ENCODE results near the gene LRMDA.
"Not testable (repeated sequence)": the region's sequence is repeated elsewhere in the genome, so short reads cannot be mapped to it uniquely, and the experiment has no call there.

The LRMDA gene

GRCh38 chr10:76038696-76039095, 607.3 kb downstream of the LRMDA start:
- DNase-seq, result no peak

DNA sequence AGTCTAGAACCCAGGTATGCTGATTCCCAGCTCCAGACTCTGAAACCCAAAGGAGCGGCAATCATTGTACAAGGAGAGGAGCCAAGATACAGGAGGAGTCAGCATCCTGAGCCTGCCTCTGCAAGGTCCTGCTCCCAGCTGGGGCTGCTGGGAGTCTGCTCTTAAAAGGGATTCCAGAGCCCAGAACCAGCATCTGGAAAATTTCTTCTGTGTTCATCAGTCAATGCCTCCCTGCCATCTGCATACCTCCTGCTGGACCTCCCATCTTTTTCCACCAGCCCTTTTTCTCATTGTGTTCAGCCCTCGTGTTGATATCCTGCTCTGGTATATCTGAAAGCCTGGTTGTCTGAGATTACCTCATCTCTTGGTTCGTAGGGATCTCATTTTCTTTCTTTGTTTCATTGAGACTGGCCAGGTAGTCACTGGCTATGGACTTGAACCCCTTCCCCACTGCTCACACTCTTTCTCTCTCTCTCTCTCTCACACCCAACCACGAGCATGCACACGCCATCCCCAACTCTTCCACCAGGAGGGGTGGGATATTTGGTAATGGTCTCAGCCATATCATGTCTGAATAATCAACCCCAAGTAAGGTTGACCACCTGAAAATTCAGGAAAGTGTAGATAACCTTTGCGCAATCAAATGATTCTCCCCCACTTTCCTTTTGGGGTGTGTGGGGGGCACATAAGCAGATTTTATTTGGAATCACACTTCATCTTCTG, 608.8 kb downstream of the LRMDA start:
- DNase-seq, result no peak

DNA sequence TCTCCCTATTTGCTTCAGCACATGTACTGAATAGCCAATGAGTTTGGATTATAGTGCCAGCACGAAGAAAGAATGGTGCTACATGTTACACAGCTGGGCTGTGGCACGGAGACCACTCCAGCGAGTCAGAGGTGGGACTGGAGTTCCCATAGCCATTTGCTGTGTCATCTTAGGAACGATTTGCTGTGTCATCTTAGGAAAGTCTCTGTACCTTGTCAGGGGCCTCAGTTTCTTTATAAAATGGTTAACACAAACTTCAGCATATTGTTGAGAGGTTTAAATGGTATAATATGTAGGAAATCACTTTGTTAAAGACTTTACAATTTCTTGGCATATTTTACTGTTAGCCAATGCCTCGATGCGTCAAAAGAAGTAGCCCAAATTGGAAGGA, 609.4 kb downstream of the LRMDA start:
- DNase-seq, result no peak

- DNase-seq, result no peak
Observed at GRCh38 chr10:76041551-76041950, 610.1 kb downstream of the LRMDA start.

GRCh38 chr10:76043261-76043660, 611.8 kb downstream of the LRMDA start:
- no peak for DNase-seq

- DNase-seq, result no peak
Observed at GRCh38 chr10:76044751-76045150, 613.3 kb downstream of the LRMDA start.

DNA sequence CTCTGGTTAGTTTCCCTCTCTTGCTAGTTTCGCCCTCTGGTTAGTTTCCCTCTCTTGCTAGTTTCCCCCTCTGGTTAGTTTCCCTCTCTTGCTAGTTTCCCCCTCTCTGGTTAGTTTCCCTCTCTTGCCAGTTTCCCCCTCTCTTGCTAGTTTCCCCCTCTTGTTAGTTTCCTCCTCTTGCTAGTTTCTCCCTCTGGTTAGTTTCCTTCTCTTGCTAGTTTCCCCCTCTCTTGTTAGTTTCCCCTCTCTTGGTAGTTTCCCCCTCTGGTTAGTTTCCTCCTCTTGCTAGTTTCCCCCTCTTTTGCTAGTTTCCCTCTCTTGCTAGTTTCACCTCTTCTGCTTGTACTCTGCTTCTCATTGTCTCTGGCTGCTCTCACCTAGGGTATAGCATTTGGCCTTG, 613.8 kb downstream of the LRMDA start:
- no peak for DNase-seq

DNA sequence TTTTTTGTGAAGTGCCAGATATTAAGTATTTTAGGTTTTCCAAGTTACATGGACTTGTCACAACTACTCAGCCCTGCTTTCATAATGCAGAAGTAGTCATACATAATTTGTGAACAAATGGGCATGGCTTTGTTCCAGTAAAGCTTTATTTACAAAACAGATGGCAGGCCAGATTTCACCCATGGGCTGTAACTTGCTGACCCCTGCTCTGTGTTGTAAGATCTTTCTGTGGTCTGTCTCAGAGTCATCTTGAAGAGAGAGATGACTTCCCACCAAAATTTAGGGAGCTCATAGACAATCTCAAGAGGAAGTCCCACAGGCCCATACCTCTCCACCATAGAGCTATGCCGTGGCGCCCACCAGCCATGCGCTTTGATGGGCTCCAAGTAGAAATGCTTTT, 616.1 kb downstream of the LRMDA start:
- DNase-seq, result no peak

- DNase-seq, result no peak
Observed at GRCh38 chr10:76049581-76050290, 618.3 kb downstream of the LRMDA start.

GRCh38 chr10:76050291-76050625, 618.8 kb downstream of the LRMDA start:
- no peak for DNase-seq

DNA sequence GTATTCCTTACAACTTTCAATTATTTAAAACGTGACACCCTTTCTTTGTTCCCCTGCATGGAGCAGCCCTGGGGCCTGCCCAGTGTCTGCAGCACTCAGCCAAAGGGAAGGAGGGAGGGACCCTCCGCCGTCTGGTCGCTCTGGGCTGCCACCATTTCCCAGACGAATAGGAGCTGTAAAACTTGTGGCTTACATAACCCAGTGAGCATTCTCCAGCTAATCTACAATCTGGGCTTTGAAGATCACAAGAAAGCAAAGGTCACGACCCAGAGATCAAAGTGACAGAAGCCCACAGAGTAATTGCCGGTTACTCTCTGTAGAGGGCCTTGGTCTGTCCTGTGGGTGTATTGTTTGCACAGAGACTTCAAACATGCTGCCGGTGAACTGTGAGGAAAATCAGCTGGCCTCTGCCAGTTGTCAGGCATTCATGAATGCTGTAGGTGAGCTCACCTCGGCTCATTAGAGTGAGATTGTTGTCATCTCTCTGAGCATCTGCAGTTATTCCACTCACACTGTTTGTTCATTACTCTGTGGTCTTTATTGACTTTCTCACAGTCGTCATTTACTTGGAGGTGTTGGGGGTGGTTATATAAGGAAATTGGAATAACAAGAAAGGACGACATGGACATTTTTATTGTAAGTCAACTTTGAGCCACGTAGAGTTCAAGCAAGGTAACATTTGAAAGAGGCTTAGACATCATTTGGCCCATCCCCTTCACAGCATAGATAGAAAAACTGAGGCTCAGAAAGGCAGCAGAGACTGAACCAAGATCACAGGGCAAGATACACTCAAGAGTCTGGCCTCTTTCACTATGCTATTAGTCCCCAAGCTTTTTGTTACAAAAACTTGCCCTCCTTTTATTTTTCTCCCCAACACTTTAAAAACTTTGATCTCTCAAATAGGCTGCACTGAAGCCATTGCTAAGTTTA, 619.8 kb downstream of the LRMDA start:
- no peak for DNase-seq

GRCh38 chr10:76052682-76053503, 621.5 kb downstream of the LRMDA start:
- no peak for DNase-seq

GRCh38 chr10:76055466-76055865, 624.0 kb downstream of the LRMDA start:
- DNase-seq, result no peak

GRCh38 chr10:76055963-76056362, 624.5 kb downstream of the LRMDA start:
- DNase-seq, result no peak

GRCh38 chr10:76060993-76061392, 629.6 kb downstream of the LRMDA start:
- not testable (repeated sequence) for DNase-seq

- no peak for DNase-seq
Observed at GRCh38 chr10:76066457-76066856, 635.0 kb downstream of the LRMDA start.

DNA sequence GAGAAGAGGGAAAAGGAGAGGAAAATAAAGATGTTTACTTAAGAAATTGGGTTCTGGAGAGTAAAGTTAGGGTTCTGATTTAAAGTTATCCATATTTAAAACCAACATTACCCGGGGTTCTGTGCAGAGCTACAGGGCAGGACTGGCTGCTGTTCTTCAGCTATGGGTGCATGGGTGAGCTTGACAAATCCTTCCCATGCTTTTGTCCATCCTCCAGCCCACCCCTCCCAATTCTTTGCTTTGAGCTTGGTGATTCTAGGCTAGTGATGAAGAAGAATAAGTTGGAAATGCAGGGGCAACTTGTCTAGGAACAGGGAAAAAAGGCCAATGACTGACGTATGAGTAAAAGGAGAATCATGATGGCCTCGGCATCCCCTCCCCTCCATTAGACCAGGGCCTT, 636.0 kb downstream of the LRMDA start:
- no peak for DNase-seq

DNA sequence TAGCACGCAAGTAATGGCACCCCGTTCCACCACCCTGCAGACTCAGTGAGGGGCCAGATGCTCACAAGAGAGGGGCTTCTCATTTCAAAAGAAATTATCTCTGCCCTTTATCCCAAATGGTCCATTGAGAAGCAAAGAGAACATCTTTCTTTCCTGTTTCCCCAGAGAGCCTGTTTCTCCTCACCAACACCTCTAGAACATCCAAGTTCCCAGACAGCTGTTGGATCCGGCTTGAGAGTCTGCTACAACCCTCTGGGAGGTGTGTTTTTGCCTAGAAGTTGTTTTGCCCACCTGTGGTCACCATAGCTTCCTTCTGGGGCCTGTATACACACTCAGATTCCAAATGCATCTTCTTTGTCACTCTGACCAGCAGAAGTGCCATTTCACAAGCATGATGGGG, 637.4 kb downstream of the LRMDA start:
- no peak for DNase-seq

DNA sequence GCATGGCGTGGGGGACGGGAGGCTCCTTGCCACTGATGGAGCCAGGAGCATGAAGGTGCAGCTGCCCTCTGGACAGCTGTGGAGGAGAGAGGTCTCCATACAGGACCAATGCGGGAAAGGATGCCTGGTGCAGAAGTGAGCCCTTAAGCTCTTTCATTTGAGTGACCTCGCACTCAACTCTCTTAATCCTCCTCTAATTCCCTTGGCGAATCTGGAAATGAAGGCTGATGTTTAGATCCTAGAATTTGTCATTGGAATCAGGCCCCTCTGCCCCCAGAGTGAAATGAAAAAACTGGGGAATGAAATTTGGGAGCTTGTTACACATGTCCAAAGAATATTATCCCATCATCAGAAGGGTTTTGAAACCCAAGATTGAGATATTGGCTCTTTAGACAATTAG, 639.5 kb downstream of the LRMDA start:
- no peak for DNase-seq

- DNase-seq, result no peak
Observed at GRCh38 chr10:76071653-76072365, 640.4 kb downstream of the LRMDA start.

DNA sequence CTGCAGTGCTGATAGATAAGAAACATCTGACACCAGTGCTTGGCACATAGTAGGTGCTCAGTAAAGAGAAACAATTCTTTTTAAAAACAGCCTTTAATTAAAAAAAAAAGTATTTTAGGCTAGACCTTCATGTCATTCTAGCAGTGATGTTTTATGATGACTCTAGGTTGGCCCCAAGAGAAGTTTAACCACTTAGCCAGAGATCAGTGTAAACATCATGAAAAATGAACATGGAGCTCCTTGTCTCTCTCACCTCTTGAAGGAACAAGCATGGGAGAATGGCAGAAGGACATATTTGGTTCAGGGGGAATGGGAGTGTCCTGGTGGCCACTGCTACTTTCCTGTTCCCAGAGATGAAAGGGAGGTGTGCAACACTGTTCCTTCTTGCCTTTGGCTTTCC, 641.0 kb downstream of the LRMDA start:
- DNase-seq, result no peak

GRCh38 chr10:76073524-76073923, 642.1 kb downstream of the LRMDA start:
- no peak for DNase-seq
